A549 (cell line): ENCODE measurements around the gene MYBPC2. TPM values are rescaled to one million over a fixed set of nuclear protein-coding genes. Genes with fewer than 3 reads are reported as not detected.

Experiments
- ATAC-seq, 2 experiments: fragments of 200-7000 bp in 1 of 2; fragments of >200 bp in 1 of 2; cut with Nextera tagmentation in 1 of 2; cut with Tn5 transposase in 1 of 2; 3 replicates each; pipeline versions ENCODE4 v1.8.0 to v1.9.1; 2018 to 2020; ENCODE audit warnings: mild to moderate bottlenecking in 1 of 2, moderate library complexity in 1 of 2
- CTCF ChIA-PET: fragments of 300-600 bp; sonication (Branson Sonifier 250); formaldehyde crosslinking; extraction: SDS; loops from one replicate; lab custom pipeline; 2021; ENCODE audit warnings: antibody characterized with exemption, inconsistent platforms; lab: Yijun Ruan, JAX
- POLR2A ChIA-PET: fragments of 350-600 bp; formaldehyde crosslinking; extraction: SDS; loops from one replicate; lab custom pipeline; 2021; ENCODE audit warnings: antibody characterized with exemption, inconsistent platforms; lab: Yijun Ruan, JAX
- DNase-seq, 2 experiments: peaks; one replicate each; pipeline versions ENCODE4 v3.0.0 to v3.0.0-alpha.2; 2011 to 2016; ENCODE audit warnings: low read depth in 1 of 2, low spot score in 1 of 2
- FAIRE-seq: peaks from 2 replicates; lab custom pipeline; 2011; peaks lifted over from hg19 to GRCh38; lab: Jason Lieb, UNC
- H3K27ac ChIP-seq, 2 experiments: fragments of >200 bp; sonication (Bioruptor Twin); formaldehyde crosslinking; 3 replicates each; pipeline ENCODE4 v1.5.1; 2016 to 2017
- H3K4me1 ChIP-seq: fragments of >200 bp; sonication (Bioruptor Twin); formaldehyde crosslinking; 3 replicates; pipeline ENCODE4 v1.6.1; 2016
- H3K4me2 ChIP-seq: fragments of >200 bp; sonication (Bioruptor Twin); formaldehyde crosslinking; 3 replicates; pipeline ENCODE4 v1.6.1; 2016
- H3K4me3 ChIP-seq: fragments of >200 bp; sonication (Bioruptor Twin); formaldehyde crosslinking; 3 replicates; pipeline ENCODE4 v1.5.1; 2016
- H3K9me3 ChIP-seq: fragments of >200 bp; sonication (Bioruptor Twin); formaldehyde crosslinking; 3 replicates; pipeline ENCODE4 v1.6.1; 2016
- BHLHE40 ChIP-seq: IDR thresholded peaks from 2 replicates; pipeline ENCODE4 v1.6.1; 2012; ENCODE audit warnings: low read depth, low read length, inconsistent platforms
- EHMT2 ChIP-seq: fragments of 200-600 bp; sonication (generic); IDR thresholded peaks from 2 replicates; pipeline ENCODE4 v1.6.1; 2016; ENCODE audit warnings: antibody characterized with exemption, low read depth, mild to moderate bottlenecking, moderate library complexity
- FOSL2 ChIP-seq, 2 experiments: fragments of 450-650 bp in 1 of 2; fragments of >200 bp in 1 of 2; sonication (Bioruptor Twin) in 1 of 2; formaldehyde crosslinking; IDR thresholded peaks; 2 replicates each; pipeline versions ENCODE4 v1.5.0 to v1.6.1; 2016 to 2020; ENCODE audit warnings: mild to moderate bottlenecking in 1 of 2, moderate library complexity in 1 of 2
- GATA3 ChIP-seq: IDR thresholded peaks from 2 replicates; pipeline ENCODE4 v1.6.1; 2012; ENCODE audit warnings: borderline replicate concordance
- HEYL ChIP-seq: fragments of 250-450 bp; sonication (Bioruptor Pico); IDR thresholded peaks from 2 replicates; pipeline ENCODE4 v1.8.0; 2021; ENCODE audit warnings: mild to moderate bottlenecking, moderate library complexity
- HOXB13 ChIP-seq: fragments of 250-450 bp; sonication (Bioruptor Pico); IDR thresholded peaks from 2 replicates; pipeline ENCODE4 v1.5.0; 2020; ENCODE audit warnings: low read depth, mild to moderate bottlenecking, moderate library complexity
- HOXB5 ChIP-seq: fragments of 250-450 bp; sonication (Bioruptor Pico); IDR thresholded peaks from 2 replicates; pipeline ENCODE4 v1.5.0; 2020; ENCODE audit warnings: mild to moderate bottlenecking, moderate library complexity
- JUN ChIP-seq, 2 experiments: fragments of >200 bp; sonication (Bioruptor Twin); formaldehyde crosslinking; IDR thresholded peaks; 2 replicates in 1 of 2; 3 replicates in 1 of 2; pipeline ENCODE4 v1.6.1; 2016 to 2017
- KDM1A ChIP-seq: fragments of 200-600 bp; sonication (generic); IDR thresholded peaks from 2 replicates; pipeline ENCODE4 v1.6.1; 2016; ENCODE audit warnings: low read depth, mild to moderate bottlenecking
- KDM5A ChIP-seq: fragments of 200-600 bp; sonication (generic); IDR thresholded peaks from 2 replicates; pipeline ENCODE4 v1.6.1; 2016; ENCODE audit warnings: antibody characterized with exemption, mild to moderate bottlenecking
- NPAS2 ChIP-seq: fragments of 250-450 bp; sonication (Bioruptor Pico); IDR thresholded peaks from 2 replicates; pipeline ENCODE4 v1.8.0; 2022; ENCODE audit warnings: mild to moderate bottlenecking, moderate library complexity, borderline replicate concordance
- NR3C1 ChIP-seq: fragments of >200 bp; sonication (Bioruptor Twin); formaldehyde crosslinking; IDR thresholded peaks from 3 replicates; pipeline ENCODE4 v1.6.1; 2017
- PHF8 ChIP-seq: fragments of 200-600 bp; sonication (generic); IDR thresholded peaks from 2 replicates; pipeline ENCODE4 v1.6.1; 2016; ENCODE audit warnings: low read depth, mild to moderate bottlenecking, antibody characterized with exemption, moderate library complexity, borderline replicate concordance
- RARB ChIP-seq: fragments of 250-450 bp; sonication (Bioruptor Pico); IDR thresholded peaks from 2 replicates; pipeline ENCODE4 v1.8.0; 2021; ENCODE audit warnings: mild to moderate bottlenecking, moderate library complexity
- SMC3 ChIP-seq: fragments of >200 bp; sonication (Bioruptor Twin); formaldehyde crosslinking; IDR thresholded peaks from 3 replicates; pipeline ENCODE4 v1.6.1; 2018; ENCODE audit warnings: inconsistent platforms
- SREBF2 ChIP-seq: fragments of 450-650 bp; IDR thresholded peaks from 2 replicates; pipeline ENCODE4 v1.6.1; 2014; ENCODE audit warnings: mild to moderate bottlenecking, moderate library complexity
- ZC3H11A ChIP-seq: fragments of 450-650 bp; IDR thresholded peaks from 2 replicates; pipeline ENCODE4 v1.6.1; 2014; ENCODE audit warnings: antibody characterized with exemption, mild to moderate bottlenecking
- ZFP36 ChIP-seq: fragments of 450-650 bp; IDR thresholded peaks from 2 replicates; pipeline ENCODE4 v1.6.1; 2014; ENCODE audit warnings: borderline replicate concordance; ENCODE audit not compliant: partially characterized antibody
- WGBS: methylation state at CpG from one replicate; pipeline ENCODE4 v1.1.6; 2017; ENCODE audit errors: missing lambda C conversion rate; 5-methylcytosine and 5-hydroxymethylcytosine counted together
- polyA plus RNA-seq, 4 experiments: library from polyadenylated mRNA; depleted of rRNA in 3 of 4; stranded (reverse); fragments of >200 nt; fragmentation: RNase III in 1 of 4; extraction: RNeasy Plus Mini Kit Qiagen cat#74134 plus additional on column Dnase treatment in 1 of 4; gene quantifications; 2 replicates in 3 of 4; 3 replicates in 1 of 4; pipeline ENCODE4 v1.2.3, GENCODE V29; 2011 to 2017
- TF ChIP-seq, protein P1 (sequence below): fragments of 200-600 bp; sonication (generic); IDR thresholded peaks from 2 replicates; pipeline ENCODE4 v1.6.1; 2016; ENCODE audit warnings: antibody characterized with exemption, mild to moderate bottlenecking, moderate library complexity
- TF ChIP-seq, protein P2 (sequence below): fragments of 150-350 bp; IDR thresholded peaks from 2 replicates; pipeline ENCODE4 v1.6.1; 2014; ENCODE audit warnings: low read depth, mild to moderate bottlenecking, low read length
- TF ChIP-seq, protein P3 (sequence below): fragments of >200 bp; sonication (Bioruptor Twin); formaldehyde crosslinking; IDR thresholded peaks from 3 replicates; pipeline ENCODE4 v1.5.1; 2016
- TF ChIP-seq, protein P4 (sequence below): IDR thresholded peaks from 2 replicates; pipeline ENCODE4 v1.6.1; 2012
- TF ChIP-seq, protein P5 (sequence below): fragments of >200 bp; sonication (Bioruptor Twin); formaldehyde crosslinking; IDR thresholded peaks from 3 replicates; pipeline ENCODE4 v1.6.1; 2016
- TF ChIP-seq, protein P6 (sequence below): fragments of 450-650 bp; IDR thresholded peaks from 2 replicates; pipeline ENCODE4 v1.6.1; 2014; ENCODE audit warnings: antibody characterized with exemption
- TF ChIP-seq, protein P7 (sequence below): fragments of >200 bp; sonication (Bioruptor Twin); formaldehyde crosslinking; IDR thresholded peaks from 2 replicates; pipeline ENCODE4 v1.6.1; 2016
- TF ChIP-seq, protein P8 (sequence below): fragments of 250-450 bp; sonication (Bioruptor Pico); IDR thresholded peaks from 2 replicates; pipeline ENCODE4 v1.5.0; 2021; ENCODE audit warnings: mild to moderate bottlenecking, moderate library complexity, borderline replicate concordance

MYBPC2 gene
- polyA plus RNA-seq, 2 of the 4 experiments (the other 2 are of a cell fraction), result 0.10 TPM; not detected in 1

DNA sequence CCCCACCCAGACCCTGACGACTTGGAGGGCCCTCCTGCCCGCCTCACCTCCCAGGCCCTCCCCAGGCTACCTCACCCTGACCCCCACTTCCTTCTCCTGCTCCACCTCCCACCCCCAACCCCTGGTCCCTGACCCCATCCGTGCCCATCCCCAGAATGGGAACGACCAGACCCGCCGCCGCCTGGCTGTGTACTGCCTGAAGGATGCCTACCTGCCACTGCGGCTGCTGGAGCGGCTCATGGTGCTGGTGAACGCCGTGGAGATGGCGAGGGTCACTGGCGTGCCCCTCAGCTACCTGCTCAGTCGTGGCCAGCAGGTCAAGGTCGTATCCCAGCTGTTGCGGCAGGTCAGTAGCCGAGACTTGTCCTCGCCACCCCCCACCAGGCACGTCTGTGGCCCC, 25.9 kb upstream of the MYBPC2 start:
- no peak for FAIRE-seq
- Histone ChIP-seq H3K9me3 (no peaks in the 10 kb centered on the region), H3K27ac (no peak overlapping the region), H3K4me1 (no peaks in the 10 kb centered on the region), H3K4me3 (no peak overlapping the region), H3K4me2 (no peak overlapping the region)
- POLR2A ChIA-PET, result no interaction called here
- TF ChIP-seq HOXB13 (CRISPR knock-in tag) (no peak), EHMT2 (no peak), RARB (no peak), KDM5A (no peak), PHF8 (no peak), KDM1A (no peak), JUN (IDR thresholded peaks at IDR 0.05) (no peak), ZFP36 (no peak)
- TF ChIP-seq, protein P1, sequence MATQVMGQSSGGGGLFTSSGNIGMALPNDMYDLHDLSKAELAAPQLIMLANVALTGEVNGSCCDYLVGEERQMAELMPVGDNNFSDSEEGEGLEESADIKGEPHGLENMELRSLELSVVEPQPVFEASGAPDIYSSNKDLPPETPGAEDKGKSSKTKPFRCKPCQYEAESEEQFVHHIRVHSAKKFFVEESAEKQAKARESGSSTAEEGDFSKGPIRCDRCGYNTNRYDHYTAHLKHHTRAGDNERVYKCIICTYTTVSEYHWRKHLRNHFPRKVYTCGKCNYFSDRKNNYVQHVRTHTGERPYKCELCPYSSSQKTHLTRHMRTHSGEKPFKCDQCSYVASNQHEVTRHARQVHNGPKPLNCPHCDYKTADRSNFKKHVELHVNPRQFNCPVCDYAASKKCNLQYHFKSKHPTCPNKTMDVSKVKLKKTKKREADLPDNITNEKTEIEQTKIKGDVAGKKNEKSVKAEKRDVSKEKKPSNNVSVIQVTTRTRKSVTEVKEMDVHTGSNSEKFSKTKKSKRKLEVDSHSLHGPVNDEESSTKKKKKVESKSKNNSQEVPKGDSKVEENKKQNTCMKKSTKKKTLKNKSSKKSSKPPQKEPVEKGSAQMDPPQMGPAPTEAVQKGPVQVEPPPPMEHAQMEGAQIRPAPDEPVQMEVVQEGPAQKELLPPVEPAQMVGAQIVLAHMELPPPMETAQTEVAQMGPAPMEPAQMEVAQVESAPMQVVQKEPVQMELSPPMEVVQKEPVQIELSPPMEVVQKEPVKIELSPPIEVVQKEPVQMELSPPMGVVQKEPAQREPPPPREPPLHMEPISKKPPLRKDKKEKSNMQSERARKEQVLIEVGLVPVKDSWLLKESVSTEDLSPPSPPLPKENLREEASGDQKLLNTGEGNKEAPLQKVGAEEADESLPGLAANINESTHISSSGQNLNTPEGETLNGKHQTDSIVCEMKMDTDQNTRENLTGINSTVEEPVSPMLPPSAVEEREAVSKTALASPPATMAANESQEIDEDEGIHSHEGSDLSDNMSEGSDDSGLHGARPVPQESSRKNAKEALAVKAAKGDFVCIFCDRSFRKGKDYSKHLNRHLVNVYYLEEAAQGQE, result no peak
- TF ChIP-seq, protein P2, sequence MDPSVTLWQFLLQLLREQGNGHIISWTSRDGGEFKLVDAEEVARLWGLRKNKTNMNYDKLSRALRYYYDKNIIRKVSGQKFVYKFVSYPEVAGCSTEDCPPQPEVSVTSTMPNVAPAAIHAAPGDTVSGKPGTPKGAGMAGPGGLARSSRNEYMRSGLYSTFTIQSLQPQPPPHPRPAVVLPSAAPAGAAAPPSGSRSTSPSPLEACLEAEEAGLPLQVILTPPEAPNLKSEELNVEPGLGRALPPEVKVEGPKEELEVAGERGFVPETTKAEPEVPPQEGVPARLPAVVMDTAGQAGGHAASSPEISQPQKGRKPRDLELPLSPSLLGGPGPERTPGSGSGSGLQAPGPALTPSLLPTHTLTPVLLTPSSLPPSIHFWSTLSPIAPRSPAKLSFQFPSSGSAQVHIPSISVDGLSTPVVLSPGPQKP, result no peak
- no peak for DNase-seq
- CTCF ChIA-PET, result interaction anchor here (1.0 to 2.7 kb wide), 6 partner anchors 9 to 93 kb away, joined by 3 to 12 read pairs (median 5); no protein-coding TSS in a partner anchor
- ATAC-seq, result no peak
- 96% methylated on average over 13 of the region's 19 CpGs for WGBS

DNA sequence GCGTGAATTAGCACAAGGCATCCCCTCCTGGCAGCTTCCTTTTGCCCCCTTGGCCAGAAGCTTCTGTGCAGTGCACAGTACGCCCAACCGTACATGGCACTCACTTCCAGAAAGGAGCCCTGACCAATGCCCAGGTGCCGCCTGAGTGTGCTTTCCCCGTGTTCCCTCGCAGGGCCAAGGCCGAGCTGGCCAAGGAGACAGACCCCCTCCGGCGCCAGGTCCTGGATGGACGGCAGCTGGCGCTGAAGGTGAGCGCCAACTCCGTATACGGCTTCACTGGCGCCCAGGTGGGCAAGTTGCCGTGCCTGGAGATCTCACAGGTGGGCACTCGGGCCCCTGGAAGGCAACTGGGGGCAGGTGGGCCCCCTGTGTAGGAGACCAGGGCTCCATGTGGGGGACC, 23.3 kb upstream of the MYBPC2 start:
- ChIA-PET CTCF (interaction anchor here (0.5 to 2.0 kb wide), 9 partner anchors 11 to 342 kb away, joined by 3 to 10 read pairs (median 4); no protein-coding TSS in a partner anchor), POLR2A (interaction anchor here (1.5 kb wide), 1 partner anchor 33 kb away, joined by 4 read pairs; the partner anchor contains the start of gene NR1H2)
- H3K9me3 ChIP-seq, result no peaks in the 10 kb centered on the region
- no peak overlapping the region for H3K4me2 ChIP-seq
- FAIRE-seq (no peak), DNase-seq (no peak), ATAC-seq (peak in 1 of 2 experiments; percentile 9; a peak in 1 of 6 replicates)
- H3K4me1 ChIP-seq, result no peaks in the 10 kb centered on the region
- no peak overlapping the region for H3K27ac ChIP-seq
- 96% methylated on average over 17 of the region's 17 CpGs for WGBS
- no peak overlapping the region for H3K4me3 ChIP-seq
- TF ChIP-seq FOSL2 (IDR thresholded peaks at IDR 0.05) (no peak), FOSL2 (CRISPR knock-in tag; IDR thresholded peaks at IDR 0.05) (no peak), GATA3 (no peak), HOXB5 (no peak), SREBF2 (no peak), ZC3H11A (no peak), SMC3 (no peak), NPAS2 (CRISPR knock-in tag) (no peak), EHMT2 (no peak), NR3C1 (no peak), BHLHE40 (no peak), HEYL (CRISPR knock-in tag) (no peak)
- TF ChIP-seq, protein P3, sequence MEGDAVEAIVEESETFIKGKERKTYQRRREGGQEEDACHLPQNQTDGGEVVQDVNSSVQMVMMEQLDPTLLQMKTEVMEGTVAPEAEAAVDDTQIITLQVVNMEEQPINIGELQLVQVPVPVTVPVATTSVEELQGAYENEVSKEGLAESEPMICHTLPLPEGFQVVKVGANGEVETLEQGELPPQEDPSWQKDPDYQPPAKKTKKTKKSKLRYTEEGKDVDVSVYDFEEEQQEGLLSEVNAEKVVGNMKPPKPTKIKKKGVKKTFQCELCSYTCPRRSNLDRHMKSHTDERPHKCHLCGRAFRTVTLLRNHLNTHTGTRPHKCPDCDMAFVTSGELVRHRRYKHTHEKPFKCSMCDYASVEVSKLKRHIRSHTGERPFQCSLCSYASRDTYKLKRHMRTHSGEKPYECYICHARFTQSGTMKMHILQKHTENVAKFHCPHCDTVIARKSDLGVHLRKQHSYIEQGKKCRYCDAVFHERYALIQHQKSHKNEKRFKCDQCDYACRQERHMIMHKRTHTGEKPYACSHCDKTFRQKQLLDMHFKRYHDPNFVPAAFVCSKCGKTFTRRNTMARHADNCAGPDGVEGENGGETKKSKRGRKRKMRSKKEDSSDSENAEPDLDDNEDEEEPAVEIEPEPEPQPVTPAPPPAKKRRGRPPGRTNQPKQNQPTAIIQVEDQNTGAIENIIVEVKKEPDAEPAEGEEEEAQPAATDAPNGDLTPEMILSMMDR, result no peak
- TF ChIP-seq, protein P4, sequence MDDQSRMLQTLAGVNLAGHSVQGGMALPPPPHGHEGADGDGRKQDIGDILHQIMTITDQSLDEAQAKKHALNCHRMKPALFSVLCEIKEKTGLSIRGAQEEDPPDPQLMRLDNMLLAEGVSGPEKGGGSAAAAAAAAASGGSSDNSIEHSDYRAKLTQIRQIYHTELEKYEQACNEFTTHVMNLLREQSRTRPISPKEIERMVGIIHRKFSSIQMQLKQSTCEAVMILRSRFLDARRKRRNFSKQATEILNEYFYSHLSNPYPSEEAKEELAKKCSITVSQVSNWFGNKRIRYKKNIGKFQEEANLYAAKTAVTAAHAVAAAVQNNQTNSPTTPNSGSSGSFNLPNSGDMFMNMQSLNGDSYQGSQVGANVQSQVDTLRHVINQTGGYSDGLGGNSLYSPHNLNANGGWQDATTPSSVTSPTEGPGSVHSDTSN, result no peak
- TF ChIP-seq, protein P5, sequence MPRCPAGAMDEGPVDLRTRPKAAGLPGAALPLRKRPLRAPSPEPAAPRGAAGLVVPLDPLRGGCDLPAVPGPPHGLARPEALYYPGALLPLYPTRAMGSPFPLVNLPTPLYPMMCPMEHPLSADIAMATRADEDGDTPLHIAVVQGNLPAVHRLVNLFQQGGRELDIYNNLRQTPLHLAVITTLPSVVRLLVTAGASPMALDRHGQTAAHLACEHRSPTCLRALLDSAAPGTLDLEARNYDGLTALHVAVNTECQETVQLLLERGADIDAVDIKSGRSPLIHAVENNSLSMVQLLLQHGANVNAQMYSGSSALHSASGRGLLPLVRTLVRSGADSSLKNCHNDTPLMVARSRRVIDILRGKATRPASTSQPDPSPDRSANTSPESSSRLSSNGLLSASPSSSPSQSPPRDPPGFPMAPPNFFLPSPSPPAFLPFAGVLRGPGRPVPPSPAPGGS, result no peak
- TF ChIP-seq, protein P6, sequence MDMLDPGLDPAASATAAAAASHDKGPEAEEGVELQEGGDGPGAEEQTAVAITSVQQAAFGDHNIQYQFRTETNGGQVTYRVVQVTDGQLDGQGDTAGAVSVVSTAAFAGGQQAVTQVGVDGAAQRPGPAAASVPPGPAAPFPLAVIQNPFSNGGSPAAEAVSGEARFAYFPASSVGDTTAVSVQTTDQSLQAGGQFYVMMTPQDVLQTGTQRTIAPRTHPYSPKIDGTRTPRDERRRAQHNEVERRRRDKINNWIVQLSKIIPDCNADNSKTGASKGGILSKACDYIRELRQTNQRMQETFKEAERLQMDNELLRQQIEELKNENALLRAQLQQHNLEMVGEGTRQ, result no peak
- TF ChIP-seq, protein P7, sequence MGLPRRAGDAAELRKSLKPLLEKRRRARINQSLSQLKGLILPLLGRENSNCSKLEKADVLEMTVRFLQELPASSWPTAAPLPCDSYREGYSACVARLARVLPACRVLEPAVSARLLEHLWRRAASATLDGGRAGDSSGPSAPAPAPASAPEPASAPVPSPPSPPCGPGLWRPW, result no peak
- TF ChIP-seq, protein P8, sequence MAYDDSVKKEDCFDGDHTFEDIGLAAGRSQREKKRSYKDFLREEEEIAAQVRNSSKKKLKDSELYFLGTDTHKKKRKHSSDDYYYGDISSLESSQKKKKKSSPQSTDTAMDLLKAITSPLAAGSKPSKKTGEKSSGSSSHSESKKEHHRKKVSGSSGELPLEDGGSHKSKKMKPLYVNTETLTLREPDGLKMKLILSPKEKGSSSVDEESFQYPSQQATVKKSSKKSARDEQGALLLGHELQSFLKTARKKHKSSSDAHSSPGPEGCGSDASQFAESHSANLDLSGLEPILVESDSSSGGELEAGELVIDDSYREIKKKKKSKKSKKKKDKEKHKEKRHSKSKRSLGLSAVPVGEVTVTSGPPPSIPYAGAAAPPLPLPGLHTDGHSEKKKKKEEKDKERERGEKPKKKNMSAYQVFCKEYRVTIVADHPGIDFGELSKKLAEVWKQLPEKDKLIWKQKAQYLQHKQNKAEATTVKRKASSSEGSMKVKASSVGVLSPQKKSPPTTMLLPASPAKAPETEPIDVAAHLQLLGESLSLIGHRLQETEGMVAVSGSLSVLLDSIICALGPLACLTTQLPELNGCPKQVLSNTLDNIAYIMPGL (CRISPR knock-in tag), result no peak
